ENCODE data around the gene GJE1.
"Not testable (repeated sequence)": the region's sequence is repeated elsewhere in the genome, so short reads cannot be mapped to it uniquely, and the experiment has no call there.

The GJE1 gene

DNA sequence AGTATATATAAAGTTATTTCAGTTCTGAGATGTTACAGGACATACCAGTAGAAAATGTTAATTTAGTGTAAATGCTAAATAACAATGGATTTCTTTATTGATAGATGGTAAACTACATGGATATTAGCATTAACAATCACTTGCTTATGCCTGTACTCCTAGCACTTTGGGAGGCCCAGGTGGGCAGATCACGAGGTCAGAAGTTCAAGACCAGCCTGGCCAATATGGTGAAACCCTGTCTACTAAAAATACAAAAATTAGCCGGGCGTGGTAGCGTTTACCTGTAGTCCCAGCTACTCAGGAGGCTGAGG is 24.0 kb downstream of the GJE1 start:
- DNase-seq; intact Hi-C loops (cut with DNase I): not testable (repeated sequence)

GRCh38 chr6:142162780-142163179 is 30.1 kb downstream of the GJE1 start:
- DNase-seq: no peak
- intact Hi-C loops (cut with DNase I): no loop called here

GRCh38 chr6:142165227-142165626 is 32.5 kb downstream of the GJE1 start:
- no peak for DNase-seq
- intact Hi-C loops (cut with DNase I): no loop called here

GRCh38 chr6:142167071-142167470 is 34.3 kb downstream of the GJE1 start:
- DNase-seq: no peak
- intact Hi-C loops (cut with DNase I): no loop called here

- intact Hi-C loops (cut with DNase I): no loop called here
- no peak for DNase-seq
Observed at GRCh38 chr6:142167486-142167885, 34.8 kb downstream of the GJE1 start.

DNA sequence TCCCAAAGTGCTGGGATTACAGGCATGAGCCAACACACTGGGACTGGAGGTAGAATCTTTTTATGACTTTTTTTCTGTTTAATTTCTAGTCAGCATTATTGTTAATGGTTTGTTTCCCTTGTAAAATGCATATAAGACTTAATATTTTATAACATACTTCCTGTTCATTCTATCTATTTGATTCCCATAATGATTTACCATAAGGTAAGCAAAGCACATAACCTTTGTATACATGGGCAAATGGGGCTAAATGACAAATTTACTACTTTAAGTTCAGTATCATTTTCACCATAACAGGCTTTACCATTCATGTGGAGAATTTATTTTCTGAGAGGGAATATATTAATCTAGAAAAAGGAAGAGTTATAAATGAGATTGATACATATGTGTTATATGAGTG is 38.6 kb downstream of the GJE1 start:
- DNase-seq: no peak
- intact Hi-C loops (cut with DNase I): no loop called here

- intact Hi-C loops (cut with DNase I): no loop called here
- no peak for DNase-seq
Observed at GRCh38 chr6:142172758-142173157, 40.0 kb downstream of the GJE1 start.

DNA sequence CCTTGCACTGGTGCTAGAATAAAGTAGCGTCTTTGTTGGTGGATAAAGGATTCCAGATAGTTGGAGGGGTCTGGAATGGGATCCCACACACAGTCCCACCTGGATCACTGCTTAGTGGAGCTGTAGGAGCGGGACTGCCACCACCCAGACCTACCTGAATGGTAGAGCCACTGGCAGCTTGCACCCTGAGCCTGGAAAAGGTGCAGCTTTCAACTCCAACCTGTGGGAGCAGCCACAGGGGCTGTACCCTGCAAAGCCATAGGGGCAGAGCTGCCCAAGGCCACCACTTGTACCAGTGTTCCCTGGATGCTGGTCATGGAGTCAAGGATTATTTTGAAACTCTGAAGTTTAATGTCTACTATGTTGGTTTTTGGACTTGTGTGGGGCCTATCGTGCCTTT is 41.3 kb downstream of the GJE1 start:
- intact Hi-C loops (cut with DNase I): no loop called here
- DNase-seq: peak in 1 of 10 donors; percentile 50

- intact Hi-C loops (cut with DNase I): no loop called here
- no peak for DNase-seq
Observed at GRCh38 chr6:142174703-142175102, 42.0 kb downstream of the GJE1 start.

- intact Hi-C loops (cut with DNase I): no loop called here
- DNase-seq: no peak
Observed at GRCh38 chr6:142178129-142178528, 45.4 kb downstream of the GJE1 start.

DNA sequence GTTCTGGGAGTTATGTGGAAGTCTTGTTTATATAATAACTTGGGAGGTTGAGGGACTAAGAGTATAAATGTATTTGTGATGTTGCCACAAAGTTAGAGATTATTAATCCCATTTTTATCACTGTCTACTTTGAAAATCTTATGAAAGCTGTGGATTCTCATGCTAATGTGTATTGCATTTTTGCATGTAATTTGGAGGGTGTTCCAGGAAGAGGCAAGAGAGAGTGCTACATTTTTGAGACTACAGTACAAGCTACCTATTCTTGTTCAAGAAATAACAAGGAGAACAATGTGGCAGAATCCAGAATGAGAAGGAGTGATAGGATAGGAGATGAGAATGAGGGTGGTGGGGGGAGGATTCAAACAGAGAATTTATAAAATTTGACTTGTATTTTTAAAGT is 49.3 kb downstream of the GJE1 start:
- DNase-seq: no peak
- intact Hi-C loops (cut with DNase I): no loop called here

DNA sequence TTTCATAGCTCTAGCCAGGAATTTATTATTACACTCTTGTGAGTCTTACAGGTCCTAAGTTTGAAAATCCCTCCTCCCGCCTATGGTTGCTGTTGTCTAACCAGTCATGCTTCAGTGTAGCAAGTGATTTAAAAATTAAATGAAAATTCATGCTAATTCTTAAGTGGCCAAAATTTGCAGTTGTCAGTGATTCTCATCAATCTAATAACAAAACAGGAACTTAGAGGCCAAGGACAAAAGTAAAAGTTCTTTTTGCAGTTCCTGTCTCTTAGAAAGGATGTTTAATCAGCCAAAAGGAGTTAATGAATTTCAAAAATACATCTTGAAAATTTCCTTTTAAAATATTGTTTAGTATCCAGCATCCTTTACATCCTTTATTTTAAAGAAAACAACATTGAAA is 50.6 kb downstream of the GJE1 start:
- DNase-seq: no peak
- intact Hi-C loops (cut with DNase I): no loop called here

GRCh38 chr6:142184307-142184706 is 51.6 kb downstream of the GJE1 start:
- no peak for DNase-seq
- intact Hi-C loops (cut with DNase I): no loop called here

Measured in posterior cingulate gyrus (tissue), 11 donors.